ENCODE data around the gene ADPRHL1.

ADPRHL1 gene

DNA sequence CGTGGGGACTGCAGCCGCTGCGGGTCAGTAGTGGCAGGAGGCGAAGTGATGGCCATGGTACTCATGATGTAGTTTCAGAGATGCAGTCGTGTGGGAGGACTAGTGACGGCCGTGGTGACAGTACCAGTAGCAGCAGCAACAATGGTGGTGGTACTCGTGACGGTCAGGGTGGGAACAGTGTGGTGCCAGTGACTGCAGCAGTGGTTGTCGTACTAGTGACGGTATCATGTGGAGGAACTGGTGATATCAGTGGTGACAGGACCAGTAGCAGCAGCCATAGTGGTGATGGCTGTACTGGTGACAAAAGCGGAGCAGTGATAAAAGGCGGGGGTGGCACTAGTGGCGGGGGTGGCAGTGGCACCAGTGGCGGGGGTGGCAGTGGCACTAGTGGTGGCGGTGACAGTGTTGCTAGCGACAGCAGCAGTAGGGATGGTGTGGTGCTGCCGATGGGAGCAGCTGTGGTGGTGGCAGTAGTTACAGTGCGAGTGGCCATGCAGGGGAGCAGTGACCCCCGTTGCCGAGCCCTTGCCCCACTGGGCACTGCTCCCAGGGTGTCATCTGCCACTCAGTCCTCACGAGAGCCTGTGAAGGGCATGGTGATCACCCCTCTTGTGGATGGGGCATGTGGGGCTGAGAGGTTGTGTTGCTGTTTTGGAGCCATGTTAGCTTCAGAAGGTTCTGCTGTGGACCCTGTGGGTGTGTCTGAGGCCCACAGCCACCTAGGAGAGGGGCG is 22.7 kb downstream of the ADPRHL1 start:
- no peak for TF ChIP-seq CTCF (IDR thresholded peaks at IDR 0.05; ENCODE audit: low read depth, low read length, missing control alignments)
- in situ Hi-C loops (cut with HindIII; ENCODE audit: low sequenced_read_pairs), result no loop called here
- no peak for DNase-seq (ENCODE audit: low read depth)
- no peak overlapping the region for H3K4me3 ChIP-seq (ENCODE audit: low read depth, low read length)

DNA sequence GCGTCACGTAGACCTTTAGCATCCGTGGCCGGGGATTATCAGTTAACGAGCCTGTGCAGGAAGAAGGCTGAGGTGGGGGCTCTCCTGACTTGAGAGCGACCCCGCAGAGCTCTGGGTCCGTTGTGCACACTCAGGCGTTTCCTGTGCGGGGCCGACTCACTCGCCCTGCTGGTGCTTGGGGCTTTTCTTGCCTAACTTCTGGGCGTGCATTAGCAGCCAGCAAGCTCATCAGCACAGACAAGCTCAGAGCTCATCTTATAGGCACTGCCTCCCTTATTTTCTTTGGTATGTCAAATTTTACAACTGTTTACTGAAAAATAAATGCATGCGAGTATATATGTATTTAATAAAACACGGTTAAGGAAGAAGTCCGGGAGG is 23.7 kb downstream of the ADPRHL1 start:
- H3K4me3 ChIP-seq (ENCODE audit: low read depth, low read length), result no peak overlapping the region
- TF ChIP-seq CTCF (IDR thresholded peaks at IDR 0.05; ENCODE audit: low read depth, low read length, missing control alignments), result no peak
- in situ Hi-C loops (cut with HindIII; ENCODE audit: low sequenced_read_pairs), result no loop called here
- DNase-seq (ENCODE audit: low read depth), result no peak

DNA sequence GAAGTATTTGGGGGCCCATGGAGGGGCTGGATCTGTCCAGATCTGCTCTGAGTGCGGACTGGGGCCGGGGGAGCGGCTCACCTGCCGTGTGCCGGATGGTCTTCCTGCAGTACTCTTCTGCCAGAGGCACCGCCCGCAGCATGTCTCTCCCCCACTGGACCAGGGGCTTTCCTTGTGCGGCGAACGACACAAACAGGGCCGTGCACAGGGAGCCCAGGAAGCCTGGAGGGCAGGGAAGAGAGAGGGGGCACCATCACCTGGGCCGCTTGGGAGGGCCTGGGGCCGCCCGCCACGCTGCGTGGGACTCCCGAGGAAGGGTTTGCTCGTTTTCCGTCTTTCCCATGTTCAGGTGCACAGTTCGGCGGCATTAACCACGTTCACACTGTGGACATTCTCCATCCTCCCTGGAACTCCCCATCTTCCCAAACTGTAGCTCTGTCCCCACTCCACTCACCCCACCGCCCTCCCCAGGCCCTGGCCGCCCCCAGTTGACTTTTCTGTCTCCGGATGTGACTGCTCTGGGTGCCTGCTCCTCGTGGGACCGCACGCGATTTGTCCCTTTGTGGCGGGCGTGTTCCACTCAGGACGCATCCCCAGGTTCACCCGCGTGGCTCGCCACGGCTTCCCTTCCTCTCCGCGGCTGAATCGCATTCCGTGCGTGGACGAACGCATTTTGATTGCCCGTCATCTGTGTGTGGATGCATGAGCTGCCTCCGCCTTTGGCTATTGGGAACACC is 24.2 kb downstream of the ADPRHL1 start:
- in situ Hi-C loops (cut with HindIII; ENCODE audit: low sequenced_read_pairs), result no loop called here
- TF ChIP-seq CTCF (IDR thresholded peaks at IDR 0.05; ENCODE audit: low read depth, low read length, missing control alignments), result no peak
- DNase-seq (ENCODE audit: low read depth), result no peak
- no peak overlapping the region for H3K4me3 ChIP-seq (ENCODE audit: low read depth, low read length)

DNA sequence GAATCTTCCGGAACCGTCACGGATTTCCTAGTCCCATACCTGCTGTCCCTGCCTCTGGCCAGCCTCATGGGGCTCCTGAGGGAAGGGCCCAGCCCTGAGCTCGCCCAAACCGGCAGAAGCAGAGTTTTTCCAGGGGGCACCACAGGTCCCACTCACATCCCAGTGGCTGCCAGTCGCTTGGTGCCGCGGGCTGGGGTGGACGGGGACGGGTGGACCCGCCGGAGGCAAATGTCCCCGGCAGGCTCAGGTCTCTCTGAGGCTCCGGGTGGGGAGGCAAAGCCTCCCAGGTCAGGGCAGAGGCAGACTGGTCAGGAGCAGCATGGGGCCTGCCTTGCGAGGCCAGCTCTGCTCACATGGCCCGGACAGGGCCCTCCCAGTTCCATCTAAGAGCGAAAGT is 24.8 kb downstream of the ADPRHL1 start:
- in situ Hi-C loops (cut with HindIII; ENCODE audit: low sequenced_read_pairs), result no loop called here
- TF ChIP-seq CTCF (IDR thresholded peaks at IDR 0.05; ENCODE audit: low read depth, low read length, missing control alignments), result no peak
- DNase-seq (ENCODE audit: low read depth), result no peak
- H3K4me3 ChIP-seq (ENCODE audit: low read depth, low read length), result no peak overlapping the region

GRCh38 chr13:113427562-113428468 is 25.5 kb downstream of the ADPRHL1 start:
- no peak for TF ChIP-seq CTCF (IDR thresholded peaks at IDR 0.05; ENCODE audit: low read depth, low read length, missing control alignments)
- no peak overlapping the region for H3K4me3 ChIP-seq (ENCODE audit: low read depth, low read length)
- in situ Hi-C loops (cut with HindIII; ENCODE audit: low sequenced_read_pairs), result no loop called here
- DNase-seq (ENCODE audit: low read depth), result no peak

GRCh38 chr13:113426591-113426986 is 26.7 kb downstream of the ADPRHL1 start:
- TF ChIP-seq CTCF (IDR thresholded peaks at IDR 0.05; ENCODE audit: low read depth, low read length, missing control alignments), result no peak
- DNase-seq (ENCODE audit: low read depth), result no peak
- H3K4me3 ChIP-seq (ENCODE audit: low read depth, low read length), result no peak overlapping the region
- in situ Hi-C loops (cut with HindIII; ENCODE audit: low sequenced_read_pairs), result no loop called here

All from astrocyte of the cerebellum (primary cell).